Activated CD8-positive, alpha-beta memory T cell treated with anti-CD3 and anti-CD28 coated beads, Interleukin-2, amount 50 U/mL, for 1 hour (primary cell): Measurements from ENCODE around the gene AVPR1B.

Source experiments
- DNase-seq: peaks from one replicate; pipeline ENCODE4 v3.0.0-alpha.2; 2020; ENCODE audit errors: extremely low read depth

The AVPR1B gene

GRCh38 chr1:206117151-206117948 lies at the start of gene AVPR1B:
Gene AVPR1B (minus strand): TSS chr1:206117388. CDS start chr1:206116890, 498 bp downstream.
- DNase-seq, result no peak

- no peak for DNase-seq
Observed at GRCh38 chr1:206145771-206146290, 28.6 kb upstream of the AVPR1B start.

- DNase-seq, result no peak
Observed at GRCh38 chr1:206144605-206145004, 27.4 kb upstream of the AVPR1B start.

- no peak for DNase-seq
Observed at GRCh38 chr1:206143537-206144172, 26.5 kb upstream of the AVPR1B start.

- no peak for DNase-seq
Observed at GRCh38 chr1:206142770-206143169, 25.6 kb upstream of the AVPR1B start.

GRCh38 chr1:206142011-206142410 lies 24.8 kb upstream of the AVPR1B start:
- no peak for DNase-seq

GRCh38 chr1:206136241-206136640 lies 19.1 kb upstream of the AVPR1B start:
- no peak for DNase-seq

- no peak for DNase-seq
Observed at GRCh38 chr1:206135248-206135647, 18.1 kb upstream of the AVPR1B start.

GRCh38 chr1:206133751-206134415 lies 16.7 kb upstream of the AVPR1B start:
- DNase-seq, result no peak

GRCh38 chr1:206131037-206131436 lies 13.8 kb upstream of the AVPR1B start:
- DNase-seq, result no peak

- DNase-seq, result no peak
Observed at GRCh38 chr1:206128196-206128595, 11.0 kb upstream of the AVPR1B start.

GRCh38 chr1:206127336-206127735 lies 10.1 kb upstream of the AVPR1B start:
- DNase-seq, result no peak

GRCh38 chr1:206125346-206125745 lies 8.2 kb upstream of the AVPR1B start:
- no peak for DNase-seq

- no peak for DNase-seq
Observed at GRCh38 chr1:206122686-206123085, 5.5 kb upstream of the AVPR1B start.

- DNase-seq, result no peak
Observed at GRCh38 chr1:206121269-206121668, 4.1 kb upstream of the AVPR1B start.

- DNase-seq, result no peak
Observed at GRCh38 chr1:206120406-206120805, 3.2 kb upstream of the AVPR1B start.

- no peak for DNase-seq
Observed at GRCh38 chr1:206116873-206117150, 376 bp downstream of the AVPR1B start.

GRCh38 chr1:206116191-206116872 lies 856 bp downstream of the AVPR1B start:
- DNase-seq, result no peak

- DNase-seq, result no peak
Observed at GRCh38 chr1:206115791-206116190, 1.4 kb downstream of the AVPR1B start.

- no peak for DNase-seq
Observed at GRCh38 chr1:206114692-206115640, 2.2 kb downstream of the AVPR1B start.
